Mesangial cell (primary cell): ENCODE results near the gene CLTRN. TPM values are rescaled to one million over a fixed set of nuclear protein-coding genes. Genes with fewer than 3 reads are reported as not detected.

Experiments
- total RNA-seq: library from RNA; depleted of rRNA; stranded (reverse); fragments of >200 nt; gene quantifications from 2 replicates; pipeline ENCODE4 v1.2.3, GENCODE V29; 2015

Gene CLTRN, protein sequence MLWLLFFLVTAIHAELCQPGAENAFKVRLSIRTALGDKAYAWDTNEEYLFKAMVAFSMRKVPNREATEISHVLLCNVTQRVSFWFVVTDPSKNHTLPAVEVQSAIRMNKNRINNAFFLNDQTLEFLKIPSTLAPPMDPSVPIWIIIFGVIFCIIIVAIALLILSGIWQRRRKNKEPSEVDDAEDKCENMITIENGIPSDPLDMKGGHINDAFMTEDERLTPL
- total RNA-seq, result 0.16 and 0.51 TPM in 2 replicates

DNA sequence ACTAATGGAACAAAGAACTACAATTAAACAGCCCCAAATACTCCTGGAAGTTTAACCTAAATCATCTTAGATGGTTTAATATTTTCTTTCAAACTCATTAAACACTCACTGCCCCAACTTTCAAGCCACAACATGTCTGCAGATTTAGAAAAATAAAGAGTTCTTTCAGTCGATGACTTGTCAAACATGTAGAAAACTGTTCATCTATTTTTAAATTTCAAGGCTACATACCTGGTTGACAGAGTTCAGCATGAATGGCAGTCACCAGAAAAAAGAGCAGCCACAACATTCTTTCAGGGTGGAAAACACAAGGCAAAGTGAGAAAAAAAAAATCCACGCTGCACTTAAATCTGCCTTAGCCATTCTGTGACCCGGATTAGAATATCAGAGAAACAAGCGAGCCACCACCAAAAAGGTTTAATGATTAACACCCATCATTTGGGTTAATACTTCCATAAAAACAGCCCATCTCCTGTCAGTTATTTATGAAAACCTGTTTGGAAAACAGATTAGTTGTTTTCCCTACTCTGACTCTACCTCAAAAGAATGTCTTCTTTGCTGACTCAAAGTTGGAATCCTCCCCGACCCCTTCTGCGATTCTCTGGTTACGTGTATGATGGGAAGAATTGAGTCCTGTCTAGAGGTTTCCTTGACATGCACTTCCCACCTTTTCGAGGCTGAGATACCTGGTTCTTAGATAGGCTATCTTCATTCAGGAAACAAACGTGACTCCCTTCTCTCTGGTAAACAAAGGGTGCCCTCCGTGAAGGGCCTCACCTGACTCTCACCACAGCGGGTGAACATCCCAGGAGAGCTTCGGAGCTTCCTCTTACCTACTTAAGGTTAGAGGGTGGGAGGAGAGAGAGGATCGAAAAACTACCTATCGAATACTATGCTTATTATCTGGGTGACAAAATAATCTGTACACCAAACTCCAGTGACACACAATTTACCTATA, at the start of gene CLTRN:
Gene CLTRN, minus strand, starts transcription at position 319 of the 958 bp plus-strand sequence. Its CDS starts 30 bp downstream, at position 289.

DNA sequence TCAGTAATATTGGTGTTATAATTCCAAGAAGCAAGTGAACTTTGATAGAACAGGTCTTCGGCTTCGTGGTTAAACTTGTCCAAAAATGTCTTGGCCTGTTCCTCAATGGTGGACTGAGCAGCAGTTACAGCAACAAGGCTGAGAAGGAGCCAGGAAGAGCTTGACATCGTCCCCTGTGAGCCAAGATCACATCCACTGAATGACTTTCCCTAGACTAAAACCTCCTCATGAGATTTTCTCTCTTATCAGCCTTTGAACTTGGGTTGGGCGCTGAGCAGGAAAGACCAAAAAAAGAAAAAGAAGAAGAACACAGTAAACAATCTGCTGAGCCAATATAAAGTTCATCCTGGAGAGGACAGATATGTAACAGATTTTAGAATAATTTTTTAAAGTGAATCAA, 63.9 kb downstream of the CLTRN start, which contains the start of gene ACE2:
Gene ACE2, minus strand, starts transcription at position 216 of the 400 bp plus-strand sequence. Its CDS starts 49 bp downstream, at position 167.

Other genes with a start within 250 kb of the CLTRN start
- 4.2 and 5.1 TPM in 2 replicates for gene PIR, start 171.5 kb downstream of the CLTRN start, total RNA-seq
- gene BMX, start 164.0 kb downstream of the CLTRN start, total RNA-seq, result not detected in 2 replicates
- not detected in 2 replicates for gene ACE2, start 63.8 kb downstream of the CLTRN start, total RNA-seq
- gene CA5B, start 73.5 kb upstream of the CLTRN start, total RNA-seq, result 1.8 and 4.6 TPM in 2 replicates
- gene ZRSR2, start 125.7 kb upstream of the CLTRN start, total RNA-seq, result 1.9 and 2.1 TPM in 2 replicates
- 26.4 and 61.3 TPM in 2 replicates for gene AP1S2, start 190.0 kb upstream of the CLTRN start, total RNA-seq